Measurements from ENCODE around the gene PXMP4. TPM values are rescaled to one million over a fixed set of nuclear protein-coding genes. Genes with fewer than 3 reads are reported as not detected.

Gene PXMP4
- total RNA-seq, 1 experiment from 2014 or later: 3.3 TPM

DNA sequence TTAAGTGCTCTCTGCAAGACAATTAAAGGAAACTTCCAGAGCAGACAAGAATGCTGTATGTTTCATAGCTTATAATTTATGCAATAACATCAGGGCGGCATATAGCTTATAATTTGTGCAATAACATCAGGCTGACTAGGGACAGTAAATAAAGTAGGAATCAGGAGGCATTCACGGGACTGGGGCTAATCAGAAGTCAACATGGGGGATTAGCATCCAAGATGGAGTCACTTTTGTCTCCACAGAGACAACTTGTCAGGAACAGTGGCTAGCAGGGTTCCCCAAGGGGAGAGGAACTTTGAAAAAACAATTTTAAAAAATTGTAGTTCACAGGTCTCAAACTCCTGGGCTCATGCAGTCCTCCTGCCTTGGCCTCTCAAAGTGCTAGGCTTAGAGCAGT is 8.4 kb upstream of the PXMP4 start (continued):
- TF ChIP-seq ZBTB43 (CRISPR knock-in tag; IDR thresholded peaks at IDR 0.05) (no peak), FOXK1 (CRISPR knock-in tag; IDR thresholded peaks at IDR 0.05) (no peak)

- CTCF ChIA-PET: interaction anchor here (1.1 to 1.5 kb wide), 2 partner anchors 47 to 284 kb away, joined by 3 read pairs; partner anchors contain the start of gene SNTA1
- DNase-seq (ENCODE audit: low spot score) (no peak), ATAC-seq (no peak)
- H3K36me3 Mint-ChIP-seq: no peaks in the 10 kb centered on the region
- TF ChIP-seq, protein P1, sequence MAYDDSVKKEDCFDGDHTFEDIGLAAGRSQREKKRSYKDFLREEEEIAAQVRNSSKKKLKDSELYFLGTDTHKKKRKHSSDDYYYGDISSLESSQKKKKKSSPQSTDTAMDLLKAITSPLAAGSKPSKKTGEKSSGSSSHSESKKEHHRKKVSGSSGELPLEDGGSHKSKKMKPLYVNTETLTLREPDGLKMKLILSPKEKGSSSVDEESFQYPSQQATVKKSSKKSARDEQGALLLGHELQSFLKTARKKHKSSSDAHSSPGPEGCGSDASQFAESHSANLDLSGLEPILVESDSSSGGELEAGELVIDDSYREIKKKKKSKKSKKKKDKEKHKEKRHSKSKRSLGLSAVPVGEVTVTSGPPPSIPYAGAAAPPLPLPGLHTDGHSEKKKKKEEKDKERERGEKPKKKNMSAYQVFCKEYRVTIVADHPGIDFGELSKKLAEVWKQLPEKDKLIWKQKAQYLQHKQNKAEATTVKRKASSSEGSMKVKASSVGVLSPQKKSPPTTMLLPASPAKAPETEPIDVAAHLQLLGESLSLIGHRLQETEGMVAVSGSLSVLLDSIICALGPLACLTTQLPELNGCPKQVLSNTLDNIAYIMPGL (CRISPR knock-in tag; IDR thresholded peaks at IDR 0.05): no peak
- no peak for TF ChIP-seq CTCF (IDR thresholded peaks at IDR 0.05)
- TF ChIP-seq GTF2I (CRISPR knock-in tag; conservative IDR thresholded peaks at IDR 0.05): no peak
- no peak for TF ChIP-seq ZNF423 (CRISPR knock-in tag; IDR thresholded peaks at IDR 0.05)
- TF ChIP-seq ZNF219 (CRISPR knock-in tag; IDR thresholded peaks at IDR 0.05; ENCODE audit: borderline replicate concordance): no peak
- H3K4me1 Mint-ChIP-seq: peaks cover 6% of the 10 kb centered on the region
- H3K4me3 Mint-ChIP-seq: no peak overlapping the region
- POLR2A ChIA-PET: no interaction called here
- peaks cover 3% of the 10 kb centered on the region; the same call in 1 of the 2 replicates for H3K27me3 Mint-ChIP-seq (ENCODE audit: low read depth)
- no peak overlapping the region for H3K27ac Mint-ChIP-seq
- no peaks in the 10 kb centered on the region for H3K9me3 Mint-ChIP-seq
Measured at GRCh38 chr20:33727806-33728205, 7.7 kb upstream of the PXMP4 start.

- Mint-ChIP-seq H3K36me3 (no peaks in the 10 kb centered on the region), H3K4me1 (peaks cover 2% of the 10 kb centered on the region; the same call in 1 of the 2 replicates), H3K9me3 (no peaks in the 10 kb centered on the region), H3K27me3 (ENCODE audit: low read depth) (peaks cover 3% of the 10 kb centered on the region; the same call in 1 of the 2 replicates), H3K4me3 (no peak overlapping the region), H3K27ac (no peak overlapping the region)
- DNase-seq (ENCODE audit: low spot score) (no peak), ATAC-seq (no peak)
- ChIA-PET CTCF (interaction anchor here (1.5 kb wide), 1 partner anchor 284 kb away, joined by 3 read pairs; the partner anchor contains the start of gene SNTA1), POLR2A (no interaction called here)
- TF ChIP-seq, protein P2, sequence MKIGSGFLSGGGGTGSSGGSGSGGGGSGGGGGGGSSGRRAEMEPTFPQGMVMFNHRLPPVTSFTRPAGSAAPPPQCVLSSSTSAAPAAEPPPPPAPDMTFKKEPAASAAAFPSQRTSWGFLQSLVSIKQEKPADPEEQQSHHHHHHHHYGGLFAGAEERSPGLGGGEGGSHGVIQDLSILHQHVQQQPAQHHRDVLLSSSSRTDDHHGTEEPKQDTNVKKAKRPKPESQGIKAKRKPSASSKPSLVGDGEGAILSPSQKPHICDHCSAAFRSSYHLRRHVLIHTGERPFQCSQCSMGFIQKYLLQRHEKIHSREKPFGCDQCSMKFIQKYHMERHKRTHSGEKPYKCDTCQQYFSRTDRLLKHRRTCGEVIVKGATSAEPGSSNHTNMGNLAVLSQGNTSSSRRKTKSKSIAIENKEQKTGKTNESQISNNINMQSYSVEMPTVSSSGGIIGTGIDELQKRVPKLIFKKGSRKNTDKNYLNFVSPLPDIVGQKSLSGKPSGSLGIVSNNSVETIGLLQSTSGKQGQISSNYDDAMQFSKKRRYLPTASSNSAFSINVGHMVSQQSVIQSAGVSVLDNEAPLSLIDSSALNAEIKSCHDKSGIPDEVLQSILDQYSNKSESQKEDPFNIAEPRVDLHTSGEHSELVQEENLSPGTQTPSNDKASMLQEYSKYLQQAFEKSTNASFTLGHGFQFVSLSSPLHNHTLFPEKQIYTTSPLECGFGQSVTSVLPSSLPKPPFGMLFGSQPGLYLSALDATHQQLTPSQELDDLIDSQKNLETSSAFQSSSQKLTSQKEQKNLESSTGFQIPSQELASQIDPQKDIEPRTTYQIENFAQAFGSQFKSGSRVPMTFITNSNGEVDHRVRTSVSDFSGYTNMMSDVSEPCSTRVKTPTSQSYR (CRISPR knock-in tag; IDR thresholded peaks at IDR 0.05): no peak
- TF ChIP-seq, protein P3, sequence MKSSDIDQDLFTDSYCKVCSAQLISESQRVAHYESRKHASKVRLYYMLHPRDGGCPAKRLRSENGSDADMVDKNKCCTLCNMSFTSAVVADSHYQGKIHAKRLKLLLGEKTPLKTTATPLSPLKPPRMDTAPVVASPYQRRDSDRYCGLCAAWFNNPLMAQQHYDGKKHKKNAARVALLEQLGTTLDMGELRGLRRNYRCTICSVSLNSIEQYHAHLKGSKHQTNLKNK (CRISPR knock-in tag; IDR thresholded peaks at IDR 0.05): no peak
- TF ChIP-seq E2F5 (CRISPR knock-in tag; IDR thresholded peaks at IDR 0.05) (no peak), ZNF317 (CRISPR knock-in tag; IDR thresholded peaks at IDR 0.05; ENCODE audit: borderline replicate concordance, low read depth) (no peak), AR (CRISPR knock-in tag; IDR thresholded peaks at IDR 0.05) (no peak), FOXJ3 (CRISPR knock-in tag; IDR thresholded peaks at IDR 0.05; ENCODE audit: borderline replicate concordance) (no peak), JAZF1 (CRISPR knock-in tag; IDR thresholded peaks at IDR 0.05) (no peak), GABPB1 (CRISPR knock-in tag; IDR thresholded peaks at IDR 0.05) (no peak), ATF1 (CRISPR knock-in tag; IDR thresholded peaks at IDR 0.05) (no peak), NFATC4 (CRISPR knock-in tag; IDR thresholded peaks at IDR 0.05) (no peak), FOXK1 (CRISPR knock-in tag; IDR thresholded peaks at IDR 0.05) (no peak)
- TF ChIP-seq, protein P4, sequence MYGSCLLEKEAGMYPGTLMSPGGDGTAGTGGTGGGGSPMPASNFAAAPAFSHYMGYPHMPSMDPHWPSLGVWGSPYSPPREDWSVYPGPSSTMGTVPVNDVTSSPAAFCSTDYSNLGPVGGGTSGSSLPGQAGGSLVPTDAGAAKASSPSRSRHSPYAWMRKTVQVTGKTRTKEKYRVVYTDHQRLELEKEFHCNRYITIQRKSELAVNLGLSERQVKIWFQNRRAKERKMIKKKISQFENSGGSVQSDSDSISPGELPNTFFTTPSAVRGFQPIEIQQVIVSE (CRISPR knock-in tag; IDR thresholded peaks at IDR 0.05; ENCODE audit: borderline replicate concordance): no peak
Measured at GRCh38 chr20:33727115-33727479, 7.0 kb upstream of the PXMP4 start.

Data from WTC11 (cell line).